ENCODE data around the gene TEX29.

Gene TEX29

DNA sequence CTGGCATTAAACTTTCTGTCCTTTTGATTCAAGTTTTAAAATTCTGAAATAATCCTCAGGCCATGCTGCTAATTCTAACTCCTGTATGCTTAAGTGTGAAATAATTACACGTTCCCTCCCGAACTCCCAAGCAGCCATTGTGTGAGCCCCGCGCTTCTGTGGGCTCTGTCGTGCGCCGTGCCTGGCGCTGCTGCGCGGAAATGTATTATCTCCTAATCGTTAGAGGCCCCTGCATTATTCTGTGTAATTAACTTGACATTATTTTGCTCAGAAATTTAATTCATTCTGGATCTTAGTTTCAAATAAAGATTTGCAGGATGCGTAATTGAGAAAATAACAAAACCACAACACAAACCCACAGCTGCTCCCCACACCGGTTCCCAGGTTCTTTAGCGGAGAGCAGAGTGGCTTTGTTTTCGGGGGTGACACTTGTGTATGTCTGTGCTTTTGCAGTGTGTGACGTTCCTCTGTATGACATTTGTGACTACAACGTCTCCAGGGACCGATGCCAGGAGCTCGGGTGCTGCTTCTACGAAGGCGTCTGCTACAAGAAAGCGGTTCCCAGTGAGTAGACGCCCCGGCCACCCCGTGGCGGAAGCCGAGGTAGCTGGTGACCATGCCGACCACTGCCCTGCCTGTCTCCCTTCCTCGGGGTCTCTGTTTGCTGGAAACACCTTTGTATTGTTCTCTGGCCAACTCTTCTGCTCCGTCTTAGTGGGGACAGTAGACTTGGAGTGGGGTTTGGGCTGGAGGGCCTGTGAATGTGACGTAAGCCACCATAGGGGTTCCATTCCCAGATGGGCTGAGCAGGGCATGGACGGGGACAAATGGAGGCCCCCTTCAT is 7.5 kb downstream of the TEX29 start:
- no peaks in the 10 kb centered on the region for H3K27me3 ChIP-seq (ENCODE audit: insufficient read depth, low read length, poor library complexity)
- no peak for TF ChIP-seq CTCF (IDR thresholded peaks at IDR 0.05; ENCODE audit: borderline replicate concordance, extremely low read depth, low read length, poor library complexity, severe bottlenecking)
- TF ChIP-seq EZH2 (IDR thresholded peaks at IDR 0.05; ENCODE audit: borderline replicate concordance, low read depth, low read length, severe bottlenecking): no peak
- H3K4me3 ChIP-seq (ENCODE audit: low read depth in 1 of 2, low read length in 2 of 2): no peak overlapping the region
- ATAC-seq (ENCODE audit: insufficient read depth, low read depth): no peak
- no peak overlapping the region for H2AFZ ChIP-seq (ENCODE audit: low read depth, low read length)
- DNase-seq: no peak
- H4K20me1 ChIP-seq (ENCODE audit: insufficient read depth, low read length): 0 out of 2 replicates have a peak, but pooled peaks cover 5% of the 10 kb centered on the region
- H3K79me2 ChIP-seq (ENCODE audit: insufficient read depth, low read length): no peaks in the 10 kb centered on the region
- H3K27ac ChIP-seq (ENCODE audit: low read length): no peak overlapping the region
- no peak overlapping the region for H3K9ac ChIP-seq (ENCODE audit: low read depth, low read length)
- H3K9me3 ChIP-seq (ENCODE audit: insufficient read depth, low read length, severe bottlenecking): no peaks in the 10 kb centered on the region
- no peak overlapping the region for H3K4me2 ChIP-seq (ENCODE audit: insufficient read depth, low read length)
- no peaks in the 10 kb centered on the region for H3K36me3 ChIP-seq (ENCODE audit: insufficient read depth, low read length)
- peaks cover 26% of the 10 kb centered on the region for H3K4me1 ChIP-seq (ENCODE audit: insufficient read depth, low read length)

GRCh38 chr13:111328574-111329410 is 8.3 kb downstream of the TEX29 start:
- no peak for DNase-seq
- H3K9ac ChIP-seq (ENCODE audit: low read depth, low read length): no peak overlapping the region
- no peaks in the 10 kb centered on the region for H3K9me3 ChIP-seq (ENCODE audit: insufficient read depth, low read length, severe bottlenecking)
- H3K27ac ChIP-seq (ENCODE audit: low read length): no peak overlapping the region
- H3K4me2 ChIP-seq (ENCODE audit: insufficient read depth, low read length): no peak overlapping the region
- no peak overlapping the region for H2AFZ ChIP-seq (ENCODE audit: low read depth, low read length)
- peaks cover 18% of the 10 kb centered on the region for H3K4me1 ChIP-seq (ENCODE audit: insufficient read depth, low read length)
- H3K4me3 ChIP-seq (ENCODE audit: low read depth in 1 of 2, low read length in 2 of 2): no peak overlapping the region
- no peaks in the 10 kb centered on the region for H3K36me3 ChIP-seq (ENCODE audit: insufficient read depth, low read length)
- H3K27me3 ChIP-seq (ENCODE audit: insufficient read depth, low read length, poor library complexity): no peaks in the 10 kb centered on the region
- TF ChIP-seq CTCF (IDR thresholded peaks at IDR 0.05; ENCODE audit: borderline replicate concordance, extremely low read depth, low read length, poor library complexity, severe bottlenecking) (no peak), EZH2 (IDR thresholded peaks at IDR 0.05; ENCODE audit: borderline replicate concordance, low read depth, low read length, severe bottlenecking) (no peak)
- no peaks in the 10 kb centered on the region for H3K79me2 ChIP-seq (ENCODE audit: insufficient read depth, low read length)
- H4K20me1 ChIP-seq (ENCODE audit: insufficient read depth, low read length): 0 out of 2 replicates have a peak, but pooled peaks cover 1% of the 10 kb centered on the region
- ATAC-seq (ENCODE audit: insufficient read depth, low read depth): no peak

DNA sequence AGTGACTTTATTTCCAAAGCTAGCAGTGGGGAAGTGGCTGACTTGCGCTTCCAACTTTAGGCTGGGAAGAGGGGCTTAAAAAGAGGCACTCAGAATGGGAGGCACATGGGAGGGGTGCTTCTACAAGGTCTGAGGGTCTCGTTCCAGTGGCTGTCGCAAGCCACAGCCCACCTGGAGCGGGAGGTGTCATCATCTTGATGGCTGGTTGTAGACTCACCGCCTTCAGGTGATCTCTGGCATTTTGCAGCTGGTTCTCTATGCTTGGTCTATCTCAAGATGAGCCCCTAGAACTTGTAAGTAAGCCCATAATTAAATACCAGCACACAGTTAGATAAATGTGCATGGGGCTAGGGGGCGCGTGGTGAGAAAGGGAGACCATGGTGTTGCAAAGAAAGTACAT is 9.2 kb downstream of the TEX29 start:
- no peak overlapping the region for H3K27ac ChIP-seq (ENCODE audit: low read length)
- ATAC-seq (ENCODE audit: insufficient read depth, low read depth) (no peak), DNase-seq (no peak)
- H4K20me1 ChIP-seq (ENCODE audit: insufficient read depth, low read length): no peaks in the 10 kb centered on the region
- H3K4me3 ChIP-seq (ENCODE audit: low read depth in 1 of 2, low read length in 2 of 2): no peak overlapping the region
- no peak for TF ChIP-seq CTCF (IDR thresholded peaks at IDR 0.05; ENCODE audit: borderline replicate concordance, extremely low read depth, low read length, poor library complexity, severe bottlenecking)
- no peak for TF ChIP-seq EZH2 (IDR thresholded peaks at IDR 0.05; ENCODE audit: borderline replicate concordance, low read depth, low read length, severe bottlenecking)
- no peaks in the 10 kb centered on the region for H3K79me2 ChIP-seq (ENCODE audit: insufficient read depth, low read length)
- no peak overlapping the region for H3K9ac ChIP-seq (ENCODE audit: low read depth, low read length)
- H3K36me3 ChIP-seq (ENCODE audit: insufficient read depth, low read length): no peaks in the 10 kb centered on the region
- peaks cover 9% of the 10 kb centered on the region for H3K4me1 ChIP-seq (ENCODE audit: insufficient read depth, low read length)
- no peak overlapping the region for H2AFZ ChIP-seq (ENCODE audit: low read depth, low read length)
- H3K27me3 ChIP-seq (ENCODE audit: insufficient read depth, low read length, poor library complexity): no peaks in the 10 kb centered on the region
- peaks cover 2% of the 10 kb centered on the region for H3K9me3 ChIP-seq (ENCODE audit: insufficient read depth, low read length, severe bottlenecking)
- H3K4me2 ChIP-seq (ENCODE audit: insufficient read depth, low read length): no peak overlapping the region
